OCI-LY7 (cell line): ENCODE data around the gene CDC42EP1. TPM values are rescaled to one million over a fixed set of nuclear protein-coding genes. Genes with fewer than 3 reads are reported as not detected.

ENCODE experiments used
- BruUV-seq: library from RNA; stranded (reverse); fragments of 400-500 nt; replicated peaks from 2 replicates; lab custom pipeline; 2021; lab: Mats Ljungman, UMichigan
- CTCF ChIA-PET: fragments of 300-600 bp; sonication (Branson Sonifier 250); formaldehyde crosslinking; loops from one replicate; lab custom pipeline; 2022; ENCODE audit warnings: antibody characterized with exemption; ENCODE audit not compliant: unreplicated experiment; lab: Charles Lee
- POLR2A ChIA-PET: fragments of 300-600 bp; sonication (Branson Sonifier 250); formaldehyde crosslinking; loops from one replicate; lab custom pipeline; 2022; ENCODE audit warnings: antibody characterized with exemption; lab: Charles Lee
- DNase-seq: peaks from one replicate; pipeline ENCODE4 v3.0.0-alpha.2; 2015; ENCODE audit warnings: low spot score
- H2AFZ ChIP-seq: fragments of 200-600 bp; sonication (generic), shearing (Covaris generic); 2 replicates; pipeline ENCODE4 v1.6.1; 2014; ENCODE audit warnings: mild to moderate bottlenecking, antibody characterized with exemption, low read length, moderate library complexity
- H3K27ac ChIP-seq: fragments of 200-600 bp; sonication (generic); 2 replicates; pipeline ENCODE4 v1.5.1; 2014; ENCODE audit warnings: mixed run types, low read depth, mild to moderate bottlenecking, moderate library complexity, low read length, inconsistent platforms; ENCODE audit not compliant: poor library complexity, severe bottlenecking
- H3K36me3 ChIP-seq: fragments of 200-600 bp; sonication (generic); 2 replicates; pipeline ENCODE4 v1.6.1; 2014; ENCODE audit warnings: mild to moderate bottlenecking, antibody characterized with exemption, low read length, moderate library complexity, mixed read lengths; ENCODE audit not compliant: insufficient read depth
- H3K4me1 ChIP-seq: fragments of 200-600 bp; sonication (generic); 2 replicates; pipeline ENCODE4 v1.5.1; 2014; ENCODE audit warnings: mild to moderate bottlenecking, low read length; ENCODE audit not compliant: insufficient read depth, poor library complexity, severe bottlenecking
- H3K4me2 ChIP-seq: fragments of 200-600 bp; sonication (generic); 2 replicates; pipeline ENCODE4 v1.6.1; 2014; ENCODE audit warnings: mild to moderate bottlenecking, low read length
- H3K4me3 ChIP-seq: fragments of 200-600 bp; sonication (generic); 2 replicates; pipeline ENCODE4 v1.5.1; 2014; ENCODE audit warnings: mild to moderate bottlenecking, low read depth, low read length; ENCODE audit not compliant: poor library complexity, severe bottlenecking
- H3K79me2 ChIP-seq: fragments of 200-600 bp; sonication (generic); 2 replicates; pipeline ENCODE4 v1.6.1; 2016; ENCODE audit warnings: low read depth, mild to moderate bottlenecking, low read length, moderate library complexity, mixed read lengths; ENCODE audit not compliant: insufficient read depth
- H3K9me2 ChIP-seq: fragments of 200-600 bp; sonication (generic); 2 replicates; pipeline ENCODE4 v1.6.1; 2016; ENCODE audit warnings: mild to moderate bottlenecking, low read length, mixed read lengths; ENCODE audit not compliant: insufficient read depth
- H3K9me3 ChIP-seq: fragments of 200-600 bp; sonication (generic); 2 replicates; pipeline ENCODE4 v1.6.1; 2014; ENCODE audit warnings: mild to moderate bottlenecking, mixed run types, low read length, mixed read lengths
- H4K20me1 ChIP-seq: fragments of 200-600 bp; sonication (generic); 2 replicates; pipeline ENCODE4 v1.6.1; 2014; ENCODE audit warnings: mild to moderate bottlenecking, antibody characterized with exemption, low read length, moderate library complexity, mixed read lengths; ENCODE audit not compliant: insufficient read depth
- CTCF ChIP-seq: fragments of 200-600 bp; sonication (generic); conservative IDR thresholded peaks from 2 replicates; pipeline ENCODE4 v1.5.1; 2014; ENCODE audit warnings: mild to moderate bottlenecking, antibody characterized with exemption, low read length, moderate library complexity, mixed read lengths
- EZH2phosphoT487 ChIP-seq: fragments of 200-600 bp; sonication (generic); IDR thresholded peaks from 2 replicates; pipeline ENCODE4 v1.6.1; 2018; ENCODE audit warnings: low read depth, borderline replicate concordance, mild to moderate bottlenecking, mixed run types, antibody characterized with exemption, low read length, moderate library complexity, mixed read lengths
- intact Hi-C: fragments of 100-400 bp; cut with micrococcal nuclease; formaldehyde crosslinking; loops from one replicate; pipeline ENCODE4 v1.10.0; 2022; ENCODE audit not compliant: unreplicated experiment
- total RNA-seq, 2 experiments: library from RNA; depleted of rRNA in 1 of 2; stranded (reverse); fragments of >200 nt in 1 of 2; shearing (Covaris generic) in 1 of 2; gene quantifications; 2 replicates each; pipeline ENCODE4 v1.2.3, GENCODE V29; 2014 to 2022

CDC42EP1 gene
- total RNA-seq, 2 experiments from 2014 or later = not detected

DNA sequence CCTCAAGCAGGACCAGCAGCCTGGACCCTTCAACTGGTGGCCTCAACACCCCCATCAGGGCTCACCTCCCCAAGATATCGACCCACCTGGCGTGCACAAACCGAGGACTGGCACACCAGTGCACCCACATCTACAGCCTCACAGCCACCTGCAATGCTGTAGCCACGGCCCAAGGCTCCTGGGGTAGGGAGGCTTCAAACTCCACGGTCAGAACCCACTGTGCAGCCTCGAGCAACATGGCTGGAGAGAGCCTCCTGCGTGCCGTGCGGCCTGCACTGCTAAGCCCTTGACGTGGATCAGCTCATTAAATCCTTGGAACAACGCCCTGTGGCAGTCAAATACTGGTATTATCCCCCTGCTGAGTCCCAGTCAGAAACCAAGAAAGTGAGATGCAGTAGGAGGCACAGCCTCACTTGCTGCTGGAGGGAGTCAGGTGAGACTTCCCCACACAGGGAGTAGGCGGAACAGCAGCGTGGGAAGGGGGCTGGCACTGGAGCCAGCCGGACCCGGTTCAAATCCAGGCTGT, 45.7 kb upstream of the CDC42EP1 start:
- no peaks in the 10 kb centered on the region for H3K9me3 ChIP-seq
- TF ChIP-seq EZH2phosphoT487 (no peak), CTCF (no peak)
- intact Hi-C loops = no loop called here
- no peaks in the 10 kb centered on the region for H3K9me2 ChIP-seq
- H4K20me1 ChIP-seq = no peaks in the 10 kb centered on the region
- H3K36me3 ChIP-seq = no peaks in the 10 kb centered on the region
- no TSS peak for BruUV-seq
- H3K4me1 ChIP-seq = no peaks in the 10 kb centered on the region
- no peak overlapping the region for H3K4me3 ChIP-seq
- H3K4me2 ChIP-seq = no peak overlapping the region
- H3K79me2 ChIP-seq = no peaks in the 10 kb centered on the region
- no peak overlapping the region for H3K27ac ChIP-seq
- POLR2A ChIA-PET = no interaction called here
- CTCF ChIA-PET = no interaction called here
- DNase-seq = no peak
- no peak overlapping the region for H2AFZ ChIP-seq

DNA sequence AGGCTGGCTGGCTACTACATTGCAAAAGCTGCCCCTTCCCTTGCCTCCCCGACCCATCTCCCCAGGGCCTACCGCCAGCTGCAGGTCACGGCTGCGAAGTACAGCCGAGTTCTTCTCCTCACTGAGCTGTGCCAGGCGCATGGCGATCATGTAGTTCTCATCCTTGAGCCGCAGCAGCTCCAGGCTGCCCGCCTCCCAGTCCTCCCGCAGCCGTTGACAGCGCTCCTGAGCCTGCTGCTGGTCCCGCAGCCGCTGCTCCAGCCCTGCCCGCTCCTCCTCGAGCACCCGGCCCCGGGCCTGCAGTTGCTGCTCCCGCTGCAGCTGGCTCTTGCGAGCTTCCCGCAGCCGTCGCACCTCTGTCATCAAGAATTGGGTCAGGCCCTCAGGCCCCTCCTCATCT, 44.4 kb upstream of the CDC42EP1 start:
- Histone ChIP-seq H3K36me3 (no peaks in the 10 kb centered on the region), H3K9me3 (no peaks in the 10 kb centered on the region), H4K20me1 (no peaks in the 10 kb centered on the region), H2AFZ (no peak overlapping the region), H3K9me2 (no peaks in the 10 kb centered on the region), H3K79me2 (no peaks in the 10 kb centered on the region), H3K4me1 (no peaks in the 10 kb centered on the region), H3K4me3 (no peak overlapping the region), H3K4me2 (no peak overlapping the region), H3K27ac (no peak overlapping the region)
- intact Hi-C loops = no loop called here
- BruUV-seq = no TSS peak
- no peak for DNase-seq
- TF ChIP-seq EZH2phosphoT487 (no peak), CTCF (no peak)
- POLR2A ChIA-PET = no interaction called here
- CTCF ChIA-PET = no interaction called here

DNA sequence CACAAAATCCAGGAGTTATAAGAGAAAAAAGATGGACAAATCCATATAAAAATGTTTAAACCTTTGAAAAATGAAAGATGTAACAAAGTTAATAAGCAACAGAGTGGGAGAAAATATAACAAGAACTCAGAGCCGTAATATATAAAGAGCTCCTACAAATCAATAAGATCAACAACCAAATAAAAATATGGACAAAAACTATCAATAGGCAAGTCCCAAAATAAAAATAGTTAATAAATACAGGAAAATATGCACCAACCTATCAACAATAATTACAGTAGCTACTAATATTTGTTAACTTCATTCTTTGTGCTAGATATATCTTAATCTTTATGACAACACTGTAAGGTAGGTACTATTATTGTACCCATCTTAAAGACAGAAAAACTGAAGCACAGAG, 43.8 kb upstream of the CDC42EP1 start:
- Histone ChIP-seq H3K4me3 (no peak overlapping the region), H4K20me1 (no peaks in the 10 kb centered on the region), H3K4me1 (no peaks in the 10 kb centered on the region), H2AFZ (no peak overlapping the region), H3K9me3 (no peaks in the 10 kb centered on the region), H3K9me2 (no peaks in the 10 kb centered on the region), H3K4me2 (no peak overlapping the region), H3K36me3 (no peaks in the 10 kb centered on the region), H3K27ac (no peak overlapping the region), H3K79me2 (no peaks in the 10 kb centered on the region)
- DNase-seq = no peak
- ChIA-PET CTCF (no interaction called here), POLR2A (no interaction called here)
- intact Hi-C loops = no loop called here
- TF ChIP-seq CTCF = no peak
- TF ChIP-seq EZH2phosphoT487 = no peak
- BruUV-seq = no TSS peak
